ENCODE results near the gene TRIB2.

The TRIB2 gene

DNA sequence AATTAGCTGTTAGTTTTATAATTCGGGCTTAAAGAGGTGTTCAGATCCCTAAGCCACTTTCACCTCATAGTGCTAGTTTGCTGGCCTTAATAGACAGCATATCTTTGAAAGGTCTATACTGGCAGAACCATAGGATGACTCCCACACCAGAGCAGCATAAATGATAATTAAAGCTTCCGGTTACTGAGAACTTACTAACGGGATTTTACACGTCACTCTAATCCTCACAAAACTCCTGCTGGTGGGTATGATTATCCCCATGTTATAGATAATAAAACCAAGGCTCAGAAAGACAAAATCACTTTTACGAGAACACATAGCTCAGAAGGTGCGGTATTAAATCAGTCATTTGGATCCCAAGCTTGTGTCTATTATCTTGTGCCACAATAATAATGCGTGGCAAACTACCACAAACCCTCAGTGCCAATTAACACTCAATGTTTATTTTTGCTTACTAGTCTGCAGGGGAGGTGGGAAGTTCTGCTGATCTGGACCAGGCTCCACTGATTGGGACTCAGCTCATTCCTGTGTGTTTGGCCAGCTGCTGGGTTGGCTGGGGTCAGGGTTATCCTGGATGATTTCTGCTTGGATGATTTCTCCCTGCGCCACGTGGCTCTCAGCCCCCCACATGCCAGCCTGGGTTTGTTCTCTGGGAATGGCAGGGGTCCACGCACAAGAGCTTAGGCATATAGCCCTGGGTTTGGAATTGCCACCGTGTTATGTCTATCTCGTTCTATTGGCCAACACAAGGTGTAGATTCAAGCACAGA, 62.3 kb downstream of the TRIB2 start:
- DNase-seq (ENCODE audit: low read depth): no peak

DNA sequence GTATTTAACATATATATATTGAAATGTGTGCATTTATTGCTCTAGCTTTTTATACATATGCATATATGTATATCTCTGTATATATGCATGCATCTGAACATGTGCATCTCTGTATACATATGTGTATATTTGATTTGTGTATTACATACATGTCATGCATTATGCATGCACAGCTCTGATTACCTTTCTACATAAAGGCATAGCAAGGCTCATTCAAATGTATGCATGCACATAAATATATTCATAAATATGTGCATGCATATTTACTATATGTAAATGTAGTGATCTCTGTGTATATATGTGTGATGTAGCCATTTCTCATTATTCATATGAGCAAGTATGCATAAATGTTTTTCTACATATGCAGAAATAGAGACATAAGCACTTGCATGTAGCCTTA, 64.6 kb downstream of the TRIB2 start:
- DNase-seq (ENCODE audit: low read depth): no peak

DNA sequence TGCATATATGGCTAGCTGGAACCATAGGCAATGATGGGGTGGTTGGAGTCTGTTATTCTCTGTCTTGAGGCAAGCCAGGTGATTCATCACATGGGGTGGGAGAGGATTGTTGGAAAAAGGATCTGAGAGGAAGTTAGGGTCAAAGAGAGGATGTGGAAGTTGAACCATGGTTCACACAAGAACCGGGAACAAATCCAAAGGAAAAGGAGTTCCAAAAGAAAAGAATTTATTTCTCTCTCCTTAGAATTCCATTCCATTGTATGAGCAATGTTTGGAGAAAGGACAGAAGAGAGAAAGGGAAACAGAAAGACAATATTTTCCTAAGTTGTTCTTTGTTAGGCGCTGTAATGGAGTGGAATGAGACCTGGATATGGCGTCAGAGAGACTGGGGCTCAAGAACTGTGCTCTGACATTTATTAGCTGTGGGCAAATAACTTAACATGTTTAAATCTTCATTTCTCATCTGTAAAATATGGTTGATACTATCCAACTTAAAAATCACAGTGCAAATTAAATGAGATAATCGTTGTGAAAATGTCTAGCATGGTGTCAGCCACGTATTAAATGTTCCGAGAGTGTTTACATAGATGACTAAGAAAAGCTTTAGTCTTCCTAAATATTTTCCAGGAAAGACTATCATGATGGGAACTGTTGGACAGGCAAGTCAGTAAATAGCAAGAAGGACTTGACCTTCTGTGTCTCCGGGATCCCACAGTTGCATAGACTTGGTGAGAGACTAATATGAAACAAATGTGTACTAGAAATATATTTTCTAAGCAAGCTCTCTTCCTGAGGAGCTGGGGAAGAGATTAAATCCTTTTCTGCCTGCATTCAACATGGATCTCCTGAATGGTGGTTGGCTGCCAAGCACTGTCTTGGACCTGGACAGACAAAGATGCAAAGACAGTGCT, 71.4 kb downstream of the TRIB2 start:
- no peak for DNase-seq (ENCODE audit: low read depth)

DNA sequence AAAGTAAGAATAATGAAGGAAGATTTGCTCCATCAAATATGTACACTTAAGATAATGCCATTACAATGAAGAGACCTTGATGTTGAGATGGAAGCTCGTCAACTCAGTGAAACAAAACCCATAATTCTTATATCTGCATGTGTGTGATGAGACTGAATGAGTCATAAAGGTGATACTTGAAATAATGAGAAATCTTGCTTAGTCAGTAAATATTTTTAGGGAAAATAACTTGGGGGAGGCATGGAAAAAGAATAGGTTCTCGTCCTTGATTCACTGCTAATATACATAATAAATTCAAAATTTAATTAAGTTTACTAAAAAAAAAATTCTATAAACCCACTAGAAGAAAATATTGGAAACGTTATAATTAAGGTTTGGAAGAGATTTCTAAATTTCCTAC, 75.2 kb downstream of the TRIB2 start:
- DNase-seq (ENCODE audit: low read depth): no peak

Data from activated T-cell treated with anti-CD3 and anti-CD28 coated beads for 24 hours (primary cell).